Right lung (tissue), 5 donors: ENCODE results near the gene NCOA6. TPM values are rescaled to one million over a fixed set of nuclear protein-coding genes. Genes with fewer than 3 reads are reported as not detected.

Source experiments
- polyA plus RNA-seq, 5 donors: library from polyadenylated mRNA; unstranded; fragments of 120-200 nt; gene quantifications; one replicate each; pipeline versions ENCODE4 v1.2.1 to v1.2.3, GENCODE V29; 2013; ENCODE audit warnings: inconsistent platforms in 1 of 5, low replicate concordance in 1 of 5; ENCODE audit not compliant: insufficient read length in 5 of 5, insufficient read depth in 1 of 5

Gene NCOA6
- polyA plus RNA-seq, 5 donors = 38.6 to 50.5 (median 43.0) TPM

Other genes with a start within 250 kb of the NCOA6 start
- gene PIGU, start 148.6 kb downstream of the NCOA6 start, polyA plus RNA-seq = 10 to 100 TPM; 31.2 to 40.4 (median 35.2) TPM
- 1 to 10 TPM; 5.6 to 7.7 (median 5.6) TPM for gene TP53INP2, start 121.3 kb downstream of the NCOA6 start, polyA plus RNA-seq
- gene GGT7, start 47.2 kb upstream of the NCOA6 start, polyA plus RNA-seq = 10 to 100 TPM; 28.3 to 40.6 (median 33.2) TPM
- gene ACSS2, start 51.0 kb upstream of the NCOA6 start, polyA plus RNA-seq = 10 to 100 TPM; 44.7 to 59.6 (median 54.2) TPM
- gene GSS, start 130.2 kb upstream of the NCOA6 start, polyA plus RNA-seq = 10 to 100 TPM; 38.0 to 42.0 (median 40.9) TPM
- gene MYH7B, start 130.2 kb upstream of the NCOA6 start, polyA plus RNA-seq = 1 to 10 TPM; 1.6 to 5.6 (median 2.1) TPM